HG02588 (cell line): ENCODE data around the gene PDCD4.

Experiments used
- ATAC-seq: cut with Tn5 transposase; IDR thresholded peaks from one replicate; pipeline ENCODE4 v1.9.1; 2021; ENCODE audit warnings: mild to moderate bottlenecking, moderate library complexity; ENCODE audit not compliant: unreplicated experiment

The PDCD4 gene

GRCh38 chr10:110860576-110861241, 11.0 kb upstream of the PDCD4 start:
- ATAC-seq = peak; percentile 50

- no peak for ATAC-seq
Measured at GRCh38 chr10:110861476-110861875, 10.3 kb upstream of the PDCD4 start.

GRCh38 chr10:110861930-110862649, 9.6 kb upstream of the PDCD4 start:
- no peak for ATAC-seq

GRCh38 chr10:110862961-110863360, 8.8 kb upstream of the PDCD4 start:
- ATAC-seq = no peak

- ATAC-seq = no peak
Measured at GRCh38 chr10:110863361-110863760, 8.4 kb upstream of the PDCD4 start.

GRCh38 chr10:110863956-110864355, 7.8 kb upstream of the PDCD4 start:
- ATAC-seq = no peak

GRCh38 chr10:110864662-110865140, 7.0 kb upstream of the PDCD4 start:
- peak; percentile 59 for ATAC-seq

GRCh38 chr10:110865186-110865808, 6.4 kb upstream of the PDCD4 start:
- no peak for ATAC-seq

- no peak for ATAC-seq
Measured at GRCh38 chr10:110865809-110866482, 5.8 kb upstream of the PDCD4 start.

- peak; percentile 23 for ATAC-seq
Measured at GRCh38 chr10:110867011-110867806, 4.5 kb upstream of the PDCD4 start.

GRCh38 chr10:110867807-110868465, 3.8 kb upstream of the PDCD4 start:
- no peak for ATAC-seq

GRCh38 chr10:110868981-110869380, 2.7 kb upstream of the PDCD4 start:
- no peak for ATAC-seq

- ATAC-seq = no peak
Measured at GRCh38 chr10:110870823-110871297, 868 bp upstream of the PDCD4 start.

- peak; percentile 41 for ATAC-seq
Measured at GRCh38 chr10:110872145-110872983, 636 bp downstream of the PDCD4 start.

- ATAC-seq = no peak
Measured at GRCh38 chr10:110872984-110873923, 1.5 kb downstream of the PDCD4 start.

GRCh38 chr10:110873951-110874350, 2.2 kb downstream of the PDCD4 start:
- no peak for ATAC-seq

GRCh38 chr10:110876000-110876399, 4.3 kb downstream of the PDCD4 start:
- ATAC-seq = no peak

- no peak for ATAC-seq
Measured at GRCh38 chr10:110876788-110877187, 5.1 kb downstream of the PDCD4 start.
